BLaER1 treated with 17β-estradiol and CSF1 and Interleukin-3, amounts not matched to agents 10 nM and 100 nM (cell line): ENCODE data around the gene TRIM28.

ENCODE experiments used
- H3K27ac ChIP-seq, 11 experiments: shearing (Covaris generic); formaldehyde crosslinking; 2 replicates each; pipeline ENCODE4 v1.8.1; 2022
- H3K27me3 ChIP-seq, 11 experiments: shearing (Covaris generic); formaldehyde crosslinking; 2 replicates each; pipeline ENCODE4 v1.8.1; 2022
- H3K36me3 ChIP-seq, 11 experiments: shearing (Covaris generic); formaldehyde crosslinking; 2 replicates each; pipeline ENCODE4 v1.8.1; 2022
- H3K4me1 ChIP-seq, 10 experiments: shearing (Covaris generic); formaldehyde crosslinking; 2 replicates each; pipeline ENCODE4 v1.8.1; 2022
- H3K4me2 ChIP-seq, 11 experiments: shearing (Covaris generic); formaldehyde crosslinking; 2 replicates each; pipeline ENCODE4 v1.8.1; 2022
- H3K4me3 ChIP-seq, 10 experiments: shearing (Covaris generic); formaldehyde crosslinking; 2 replicates each; pipeline ENCODE4 v1.8.1; 2022
- H3K9ac ChIP-seq, 11 experiments: shearing (Covaris generic); formaldehyde crosslinking; 2 replicates each; pipeline ENCODE4 v1.8.1; 2022
- H3K9me3 ChIP-seq, 11 experiments: shearing (Covaris generic); formaldehyde crosslinking; replicated peaks in 1 of 11; 2 replicates each; pipeline ENCODE4 v1.8.1; 2022
- H4K20me1 ChIP-seq, 11 experiments: shearing (Covaris generic); formaldehyde crosslinking; 2 replicates each; pipeline ENCODE4 v1.8.1; 2022
- Cebpa-rat ChIP-seq, 11 experiments: shearing (Covaris generic); IDR thresholded peaks; 2 replicates each; pipeline ENCODE4 v1.8.1; 2022

TRIM28 gene

GRCh38 chr19:58544591-58545285, 874 bp downstream of the TRIM28 start:
- Histone ChIP-seq H4K20me1 (peaks cover 49 to 54% (median 53%) of the 10 kb centered on the region in 11 experiments), H3K9me3 (peaks cover 0 to 6% (median 0%) of the 10 kb centered on the region in 11 experiments; a peak in 4 of 22 replicates), H3K27me3 (peaks cover 0 to 4% (median 0%) of the 10 kb centered on the region in 11 experiments; a peak in 2 of 22 replicates), H3K4me2 (peak overlapping the region; percentile 88 to 100 (median 98)), H3K9ac (peak overlapping the region; percentile 89 to 100 (median 96)), H3K27ac (peak overlapping the region; percentile 88 to 99 (median 96)), H3K4me1 (peaks cover 25 to 55% (median 38%) of the 10 kb centered on the region in 10 experiments), H3K4me3 (peak overlapping the region; percentile 90 to 100 (median 100)), H3K36me3 (peaks cover 35 to 50% (median 48%) of the 10 kb centered on the region in 11 experiments)
- TF ChIP-seq Cebpa-rat (IDR thresholded peaks at IDR 0.05) = no peak

GRCh38 chr19:58545286-58546018, 1.6 kb downstream of the TRIM28 start:
- Histone ChIP-seq H3K27me3 (peaks cover 0 to 4% (median 0%) of the 10 kb centered on the region in 11 experiments; a peak in 2 of 22 replicates), H3K4me1 (peaks cover 25 to 59% (median 42%) of the 10 kb centered on the region in 10 experiments), H3K4me2 (peak overlapping the region; percentile 88 to 100 (median 98)), H3K9ac (peak overlapping the region; percentile 89 to 100 (median 96)), H4K20me1 (peaks cover 56 to 61% (median 60%) of the 10 kb centered on the region in 11 experiments), H3K27ac (peak overlapping the region; percentile 88 to 99 (median 96); a peak in 21 of 22 replicates), H3K9me3 (peaks cover 0 to 6% (median 0%) of the 10 kb centered on the region in 11 experiments; a peak in 4 of 22 replicates), H3K36me3 (peaks cover 42 to 58% (median 55%) of the 10 kb centered on the region in 11 experiments), H3K4me3 (peak overlapping the region; percentile 90 to 100 (median 100))
- no peak for TF ChIP-seq Cebpa-rat (IDR thresholded peaks at IDR 0.05)

GRCh38 chr19:58546019-58546530, 2.2 kb downstream of the TRIM28 start:
- Histone ChIP-seq H3K27ac (peak overlapping the region in 10 of 11 experiments; percentile 88 to 99 (median 97); a peak in 18 of 22 replicates), H3K36me3 (peaks cover 48 to 64% (median 61%) of the 10 kb centered on the region in 11 experiments), H4K20me1 (peaks cover 62 to 68% (median 66%) of the 10 kb centered on the region in 11 experiments)

GRCh38 chr19:58547323-58548312, 3.8 kb downstream of the TRIM28 start:
- peak overlapping the region; percentile 36 to 100 (median 88); a peak in 20 of 22 replicates for H3K4me2 ChIP-seq
- H3K9me3 ChIP-seq = peaks cover 0 to 6% (median 0%) of the 10 kb centered on the region in 11 experiments; a peak in 4 of 22 replicates
- peak overlapping the region in 5 of 10 experiments; percentile 14 to 100 (median 31); a peak in 4 of 20 replicates for H3K4me3 ChIP-seq
- peaks cover 64 to 79% (median 76%) of the 10 kb centered on the region in 11 experiments for H3K36me3 ChIP-seq
- H3K4me1 ChIP-seq = peaks cover 25 to 73% (median 40%) of the 10 kb centered on the region in 10 experiments
- H3K9ac ChIP-seq = peak overlapping the region; percentile 19 to 61 (median 43); a peak in 15 of 22 replicates
- H3K27ac ChIP-seq = no peak overlapping the region
- H3K27me3 ChIP-seq = peaks cover 0 to 4% (median 0%) of the 10 kb centered on the region in 11 experiments; a peak in 2 of 22 replicates
- peaks cover 67 to 83% (median 82%) of the 10 kb centered on the region in 11 experiments for H4K20me1 ChIP-seq
- no peak for TF ChIP-seq Cebpa-rat (IDR thresholded peaks at IDR 0.05)

More at GRCh38 chr19:58546019-58546530, 2.2 kb downstream of the TRIM28 start:
- Histone ChIP-seq H3K27me3 (peaks cover 0 to 4% (median 0%) of the 10 kb centered on the region in 11 experiments; a peak in 2 of 22 replicates), H3K4me2 (peak overlapping the region; percentile 88 to 100 (median 98)), H3K9me3 (peaks cover 0 to 6% (median 0%) of the 10 kb centered on the region in 11 experiments; a peak in 4 of 22 replicates), H3K9ac (peak overlapping the region; percentile 89 to 100 (median 96)), H3K4me3 (peak overlapping the region; percentile 90 to 100 (median 100)), H3K4me1 (peaks cover 25 to 63% (median 42%) of the 10 kb centered on the region in 10 experiments)
- TF ChIP-seq Cebpa-rat (IDR thresholded peaks at IDR 0.05) = no peak

GRCh38 chr19:58548859-58549663, 5.2 kb downstream of the TRIM28 start:
- Histone ChIP-seq H3K9ac (peak overlapping the region in 2 of 11 experiments; percentile 2 to 33; a peak in 1 of 22 replicates), H3K27ac (no peak overlapping the region), H3K27me3 (peaks cover 0 to 4% (median 0%) of the 10 kb centered on the region in 11 experiments; a peak in 2 of 22 replicates), H3K9me3 (peaks cover 0 to 6% (median 0%) of the 10 kb centered on the region in 11 experiments; a peak in 4 of 22 replicates), H3K4me3 (no peak overlapping the region; a peak in 1 of 20 replicates), H3K36me3 (peaks cover 74 to 93% (median 87%) of the 10 kb centered on the region in 11 experiments), H4K20me1 (peaks cover 67 to 96% (median 91%) of the 10 kb centered on the region in 11 experiments), H3K4me1 (peaks cover 31 to 77% (median 43%) of the 10 kb centered on the region in 10 experiments), H3K4me2 (peak overlapping the region in 3 of 11 experiments; percentile 10 to 20 (median 11); a peak in 2 of 22 replicates)
- no peak for TF ChIP-seq Cebpa-rat (IDR thresholded peaks at IDR 0.05)

GRCh38 chr19:58549664-58550361, 5.9 kb downstream of the TRIM28 start:
- H3K4me2 ChIP-seq = peak overlapping the region in 1 of 11 experiments; percentile 20; a peak in 1 of 22 replicates
- peaks cover 0 to 4% (median 0%) of the 10 kb centered on the region in 11 experiments; a peak in 2 of 22 replicates for H3K27me3 ChIP-seq
- H3K9me3 ChIP-seq = peaks cover 0 to 5% (median 0%) of the 10 kb centered on the region in 11 experiments; a peak in 4 of 22 replicates
- H4K20me1 ChIP-seq = peaks cover 65 to 97% (median 87%) of the 10 kb centered on the region in 11 experiments
- peaks cover 35 to 81% (median 48%) of the 10 kb centered on the region in 10 experiments for H3K4me1 ChIP-seq
- 0 out of 22 replicates have a peak overlapping the region, but pooled peaks of 1 of the 11 experiments have one; percentile 10 for H3K9ac ChIP-seq
- peaks cover 74 to 94% (median 87%) of the 10 kb centered on the region in 11 experiments for H3K36me3 ChIP-seq
- no peak overlapping the region for H3K27ac ChIP-seq
- no peak for TF ChIP-seq Cebpa-rat (IDR thresholded peaks at IDR 0.05)
- H3K4me3 ChIP-seq = no peak overlapping the region
